BE2C (cell line): ENCODE results near the gene AIDA.
"Not testable (repeated sequence)": the region's sequence is repeated elsewhere in the genome, so short reads cannot be mapped to it uniquely, and the experiment has no call there.

ENCODE experiments used
- DNase-seq: peaks from one replicate; pipeline ENCODE4 v3.0.0-alpha.2; 2020
- H3K27me3 ChIP-seq: fragments of 250-450 bp; sonication (Bioruptor Pico); 2 replicates; pipeline ENCODE4 v1.5.1; 2020; ENCODE audit warnings: mild to moderate bottlenecking
- H3K36me3 ChIP-seq: fragments of 250-450 bp; sonication (Bioruptor Pico); 2 replicates; pipeline ENCODE4 v1.5.1; 2020; ENCODE audit warnings: mild to moderate bottlenecking
- H3K4me1 ChIP-seq: fragments of 250-450 bp; sonication (Bioruptor Pico); 2 replicates; pipeline ENCODE4 v1.5.1; 2020
- H3K4me3 ChIP-seq: 2 replicates; pipeline ENCODE4 v1.5.1; 2011; ENCODE audit warnings: low read depth, low read length
- H3K9me3 ChIP-seq: fragments of 250-450 bp; sonication (Bioruptor Pico); 2 replicates; pipeline ENCODE4 v1.5.1; 2020
- CTCF ChIP-seq: IDR thresholded peaks from 2 replicates; pipeline ENCODE4 v1.5.1; 2012; ENCODE audit warnings: mild to moderate bottlenecking, low read depth, low read length

The AIDA gene

GRCh38 chr1:222691016-222691415, 21.3 kb downstream of the AIDA start:
- DNase-seq: no peak
- no peak for TF ChIP-seq CTCF
- peaks cover 20% of the 10 kb centered on the region for H3K36me3 ChIP-seq

GRCh38 chr1:222680080-222680479, 32.2 kb downstream of the AIDA start:
- Histone ChIP-seq H3K4me3 (no peak overlapping the region), H3K36me3 (no peaks in the 10 kb centered on the region; the same call in 1 of the 2 replicates), H3K9me3 (no peaks in the 10 kb centered on the region), H3K4me1 (no peaks in the 10 kb centered on the region), H3K27me3 (no peaks in the 10 kb centered on the region)
- TF ChIP-seq CTCF: no peak
- DNase-seq: no peak

More at GRCh38 chr1:222691016-222691415, 21.3 kb downstream of the AIDA start:
- Histone ChIP-seq H3K9me3 (no peaks in the 10 kb centered on the region), H3K4me1 (peaks cover 5% of the 10 kb centered on the region; the same call in 1 of the 2 replicates), H3K27me3 (no peaks in the 10 kb centered on the region), H3K4me3 (no peak overlapping the region)

- H3K27me3 ChIP-seq: no peaks in the 10 kb centered on the region
- no peak for DNase-seq
- peaks cover 32% of the 10 kb centered on the region for H3K36me3 ChIP-seq
- no peaks in the 10 kb centered on the region for H3K4me1 ChIP-seq
- no peak overlapping the region for H3K4me3 ChIP-seq
- no peaks in the 10 kb centered on the region for H3K9me3 ChIP-seq
- no peak for TF ChIP-seq CTCF
These were observed 42.2 kb downstream of the AIDA start for GRCh38 chr1:222670110-222670509.

GRCh38 chr1:222669107-222669506, 43.2 kb downstream of the AIDA start:
- H3K4me1 ChIP-seq, H3K4me3 ChIP-seq, H3K9me3 ChIP-seq, DNase-seq, H3K27me3 ChIP-seq: not testable (repeated sequence)
- peaks cover 36% of the 10 kb centered on the region for H3K36me3 ChIP-seq

- H3K27me3 ChIP-seq, H3K9me3 ChIP-seq, H3K4me3 ChIP-seq, H3K4me1 ChIP-seq, DNase-seq: not testable (repeated sequence)
- peaks cover 41% of the 10 kb centered on the region for H3K36me3 ChIP-seq
These were observed 44.1 kb downstream of the AIDA start for GRCh38 chr1:222668184-222668583.

GRCh38 chr1:222665964-222666363, 46.3 kb downstream of the AIDA start:
- DNase-seq: no peak
- H3K4me1 ChIP-seq: no peaks in the 10 kb centered on the region
- no peak overlapping the region for H3K4me3 ChIP-seq
- H3K9me3 ChIP-seq: no peaks in the 10 kb centered on the region
- no peak for TF ChIP-seq CTCF
- H3K36me3 ChIP-seq: peaks cover 57% of the 10 kb centered on the region
- no peaks in the 10 kb centered on the region for H3K27me3 ChIP-seq

GRCh38 chr1:222663431-222663934, 48.8 kb downstream of the AIDA start:
- no peak overlapping the region for H3K4me3 ChIP-seq
- H3K27me3 ChIP-seq: no peaks in the 10 kb centered on the region
- TF ChIP-seq CTCF: no peak
- no peak for DNase-seq
- peaks cover 76% of the 10 kb centered on the region for H3K36me3 ChIP-seq
- H3K9me3 ChIP-seq: no peaks in the 10 kb centered on the region
- H3K4me1 ChIP-seq: no peaks in the 10 kb centered on the region
